Hepatocyte (in vitro differentiated cells): Measurements from ENCODE around the gene SIRT7.

Experiments used
- EZH2 ChIP-seq: fragments of 200-600 bp; sonication (generic); IDR thresholded peaks from 2 replicates; pipeline ENCODE4 v1.6.1; 2016; ENCODE audit warnings: antibody characterized with exemption, mild to moderate bottlenecking, borderline replicate concordance
- EZH2phosphoT487 ChIP-seq: fragments of 200-600 bp; sonication (generic); IDR thresholded peaks from one replicate; pipeline ENCODE4 v1.6.1; 2018; ENCODE audit warnings: antibody characterized with exemption, mild to moderate bottlenecking, low read depth, moderate library complexity; ENCODE audit not compliant: unreplicated experiment, severe bottlenecking
- TF ChIP-seq, protein P1 (sequence below): fragments of 200-600 bp; sonication (generic); IDR thresholded peaks from 2 replicates; pipeline ENCODE4 v1.5.1; 2016; ENCODE audit warnings: antibody characterized with exemption, mild to moderate bottlenecking; ENCODE audit not compliant: poor library complexity

DNA sequence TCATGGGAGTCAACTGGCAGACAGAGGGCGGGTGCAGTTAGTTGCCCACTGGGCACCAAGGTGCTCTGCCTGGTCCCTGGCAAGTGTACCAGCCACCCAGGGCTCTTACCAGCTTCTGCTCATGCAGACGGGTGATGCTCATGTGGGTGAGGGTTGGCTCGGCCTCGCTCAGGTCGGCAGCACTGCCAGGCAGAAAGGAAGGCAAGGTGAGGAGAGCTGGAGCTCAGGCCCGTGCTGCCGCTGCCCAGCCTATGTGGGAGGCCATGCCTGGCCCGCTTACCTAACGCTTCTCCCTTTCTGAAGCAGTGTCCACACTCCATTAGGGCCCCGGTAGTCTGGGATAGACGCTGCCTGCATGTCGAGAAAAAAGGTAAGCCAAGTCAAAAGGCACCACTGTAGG lies 2.6 kb downstream of the SIRT7 start:
- TF ChIP-seq EZH2 (no peak), EZH2phosphoT487 (no peak)
- TF ChIP-seq, protein P1, sequence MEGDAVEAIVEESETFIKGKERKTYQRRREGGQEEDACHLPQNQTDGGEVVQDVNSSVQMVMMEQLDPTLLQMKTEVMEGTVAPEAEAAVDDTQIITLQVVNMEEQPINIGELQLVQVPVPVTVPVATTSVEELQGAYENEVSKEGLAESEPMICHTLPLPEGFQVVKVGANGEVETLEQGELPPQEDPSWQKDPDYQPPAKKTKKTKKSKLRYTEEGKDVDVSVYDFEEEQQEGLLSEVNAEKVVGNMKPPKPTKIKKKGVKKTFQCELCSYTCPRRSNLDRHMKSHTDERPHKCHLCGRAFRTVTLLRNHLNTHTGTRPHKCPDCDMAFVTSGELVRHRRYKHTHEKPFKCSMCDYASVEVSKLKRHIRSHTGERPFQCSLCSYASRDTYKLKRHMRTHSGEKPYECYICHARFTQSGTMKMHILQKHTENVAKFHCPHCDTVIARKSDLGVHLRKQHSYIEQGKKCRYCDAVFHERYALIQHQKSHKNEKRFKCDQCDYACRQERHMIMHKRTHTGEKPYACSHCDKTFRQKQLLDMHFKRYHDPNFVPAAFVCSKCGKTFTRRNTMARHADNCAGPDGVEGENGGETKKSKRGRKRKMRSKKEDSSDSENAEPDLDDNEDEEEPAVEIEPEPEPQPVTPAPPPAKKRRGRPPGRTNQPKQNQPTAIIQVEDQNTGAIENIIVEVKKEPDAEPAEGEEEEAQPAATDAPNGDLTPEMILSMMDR, result no peak
